SK-N-SH treated with all-trans-retinoic acid at 6 μM for 48 hours (cell line): ENCODE data around the gene NDUFAF2.

ENCODE experiments used
- ATAC-seq: fragments of 200-7000 bp; cut with Tn5 transposase; 3 replicates; pipeline ENCODE4 v1.9.1; 2020; ENCODE audit warnings: mild to moderate bottlenecking, moderate library complexity
- ARNTL ChIP-seq: fragments of 450-650 bp; formaldehyde crosslinking; IDR thresholded peaks from 2 replicates; pipeline ENCODE4 v1.5.0; 2020; ENCODE audit warnings: low read depth, mild to moderate bottlenecking, moderate library complexity, borderline replicate concordance
- CREB5 ChIP-seq: fragments of 250-450 bp; sonication (Bioruptor Pico); IDR thresholded peaks from 2 replicates; pipeline ENCODE4 v1.5.1; 2020; ENCODE audit warnings: low read depth, mild to moderate bottlenecking, moderate library complexity
- CSDC2 ChIP-seq: fragments of 250-450 bp; sonication (Bioruptor Pico); IDR thresholded peaks from 2 replicates; pipeline ENCODE4 v1.5.0; 2020; ENCODE audit warnings: mild to moderate bottlenecking, moderate library complexity
- ESRRG ChIP-seq: fragments of 250-450 bp; sonication (Bioruptor Pico); IDR thresholded peaks from 2 replicates; pipeline ENCODE4 v1.6.1; 2021; ENCODE audit warnings: mild to moderate bottlenecking
- GLIS3 ChIP-seq: fragments of 250-450 bp; sonication (Bioruptor Pico); IDR thresholded peaks from 2 replicates; pipeline ENCODE4 v1.5.0; 2020; ENCODE audit warnings: mild to moderate bottlenecking, moderate library complexity
- ISL1 ChIP-seq: fragments of 250-450 bp; sonication (Bioruptor Pico); IDR thresholded peaks from 2 replicates; pipeline ENCODE4 v2.1.2; 2022; ENCODE audit warnings: mild to moderate bottlenecking, moderate library complexity
- OSR1 ChIP-seq: fragments of 250-450 bp; sonication (Bioruptor Pico); IDR thresholded peaks from 2 replicates; pipeline ENCODE4 v1.8.0; 2022; ENCODE audit warnings: moderate library complexity, mild to moderate bottlenecking, inconsistent platforms
- PATZ1 ChIP-seq: fragments of 250-450 bp; sonication (Bioruptor Pico); IDR thresholded peaks from 2 replicates; pipeline ENCODE4 v1.8.0; 2020; ENCODE audit warnings: mild to moderate bottlenecking, moderate library complexity, borderline replicate concordance
- POU6F1 ChIP-seq: fragments of 250-450 bp; sonication (Bioruptor Pico); IDR thresholded peaks from 2 replicates; pipeline ENCODE4 v1.8.0; 2021; ENCODE audit warnings: low read depth, mild to moderate bottlenecking, moderate library complexity, borderline replicate concordance
- TOX ChIP-seq: fragments of 250-450 bp; sonication (Bioruptor Pico); IDR thresholded peaks from 2 replicates; pipeline ENCODE4 v1.8.0; 2021; ENCODE audit warnings: mild to moderate bottlenecking, moderate library complexity, borderline replicate concordance
- TSHZ2 ChIP-seq: fragments of 250-450 bp; sonication (Bioruptor Pico); IDR thresholded peaks from 2 replicates; pipeline ENCODE4 v1.5.0; 2020; ENCODE audit warnings: mild to moderate bottlenecking, moderate library complexity
- ZC3H10 ChIP-seq: fragments of 250-450 bp; sonication (Bioruptor Pico); IDR thresholded peaks from 2 replicates; pipeline ENCODE4 v1.5.1; 2021; ENCODE audit warnings: mild to moderate bottlenecking, moderate library complexity
- ZFP3 ChIP-seq: fragments of 250-450 bp; sonication (Bioruptor Pico); IDR thresholded peaks from 2 replicates; pipeline ENCODE4 v1.5.0; 2020; ENCODE audit warnings: mild to moderate bottlenecking, moderate library complexity
- ZFP30 ChIP-seq: fragments of 450-650 bp; formaldehyde crosslinking; IDR thresholded peaks from 2 replicates; pipeline ENCODE4 v1.5.0; 2022; ENCODE audit warnings: mild to moderate bottlenecking, moderate library complexity
- ZNF565 ChIP-seq: fragments of 450-650 bp; formaldehyde crosslinking; conservative IDR thresholded peaks from 2 replicates; pipeline ENCODE4 v1.5.0; 2020; ENCODE audit warnings: low read depth, mild to moderate bottlenecking, moderate library complexity
- ZNF70 ChIP-seq: fragments of 450-650 bp; formaldehyde crosslinking; IDR thresholded peaks from 2 replicates; pipeline ENCODE4 v1.5.0; 2020; ENCODE audit warnings: mild to moderate bottlenecking, moderate library complexity
- ZNF8 ChIP-seq: fragments of 450-650 bp; formaldehyde crosslinking; IDR thresholded peaks from 2 replicates; pipeline ENCODE4 v1.5.0; 2020; ENCODE audit warnings: mild to moderate bottlenecking, moderate library complexity

Gene NDUFAF2

GRCh38 chr5:61120534-61120933 is 175.5 kb downstream of the NDUFAF2 start (continued):
- TF ChIP-seq TSHZ2 (CRISPR knock-in tag) (no peak), ESRRG (CRISPR knock-in tag) (no peak)

GRCh38 chr5:61123145-61123544 is 178.1 kb downstream of the NDUFAF2 start:
- no peak for TF ChIP-seq PATZ1 (CRISPR knock-in tag)
- no peak for ATAC-seq

- no peak for ATAC-seq
- TF ChIP-seq ZFP3 (CRISPR knock-in tag) (no peak), TOX (CRISPR knock-in tag) (no peak), ZNF565 (CRISPR knock-in tag) (no peak), ZC3H10 (CRISPR knock-in tag) (no peak), OSR1 (CRISPR knock-in tag) (no peak), CSDC2 (CRISPR knock-in tag) (no peak), ZNF8 (CRISPR knock-in tag) (no peak), POU6F1 (CRISPR knock-in tag) (no peak), ZFP30 (no peak)
These were observed 185.3 kb downstream of the NDUFAF2 start for GRCh38 chr5:61130289-61130688.

GRCh38 chr5:61132559-61132958 is 187.6 kb downstream of the NDUFAF2 start:
- TF ChIP-seq PATZ1 (CRISPR knock-in tag) = no peak
- TF ChIP-seq ZNF8 (CRISPR knock-in tag) = no peak
- TF ChIP-seq ISL1 (CRISPR knock-in tag) = no peak
- no peak for TF ChIP-seq POU6F1 (CRISPR knock-in tag)
- no peak for TF ChIP-seq TOX (CRISPR knock-in tag)
- TF ChIP-seq ZFP3 (CRISPR knock-in tag) = no peak
- ATAC-seq = no peak

GRCh38 chr5:61137835-61138234 is 192.8 kb downstream of the NDUFAF2 start:
- no peak for ATAC-seq
- no peak for TF ChIP-seq PATZ1 (CRISPR knock-in tag)
- no peak for TF ChIP-seq ARNTL (CRISPR knock-in tag)
- TF ChIP-seq ZNF565 (CRISPR knock-in tag) = no peak
- no peak for TF ChIP-seq GLIS3 (CRISPR knock-in tag)
- no peak for TF ChIP-seq CREB5
- TF ChIP-seq ISL1 (CRISPR knock-in tag) = no peak
- no peak for TF ChIP-seq ZNF70
- TF ChIP-seq ZNF8 (CRISPR knock-in tag) = no peak
- TF ChIP-seq TSHZ2 (CRISPR knock-in tag) = no peak
